ENCODE data around the gene ADGRV1.
"Not testable (repeated sequence)": the region's sequence is repeated elsewhere in the genome, so short reads cannot be mapped to it uniquely, and the experiment has no call there.

Gene ADGRV1

DNA sequence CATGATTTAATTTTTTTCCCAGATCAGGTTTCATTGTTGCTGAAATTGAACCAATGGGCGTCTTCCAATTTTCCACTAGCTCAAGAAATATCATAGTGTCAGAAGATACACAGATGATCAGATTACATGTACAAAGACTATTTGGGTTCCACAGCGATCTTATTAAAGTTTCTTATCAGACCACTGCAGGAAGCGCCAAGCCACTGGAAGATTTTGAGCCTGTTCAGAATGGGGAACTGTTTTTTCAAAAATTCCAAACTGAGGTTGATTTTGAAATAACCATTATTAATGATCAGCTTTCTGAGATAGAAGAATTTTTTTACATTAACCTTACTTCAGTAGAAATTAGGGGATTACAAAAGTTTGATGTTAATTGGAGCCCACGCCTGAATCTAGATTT, 251.6 kb downstream of the ADGRV1 start:
- DNase-seq (ENCODE audit: low read depth in 2 of 2), result no peak

DNA sequence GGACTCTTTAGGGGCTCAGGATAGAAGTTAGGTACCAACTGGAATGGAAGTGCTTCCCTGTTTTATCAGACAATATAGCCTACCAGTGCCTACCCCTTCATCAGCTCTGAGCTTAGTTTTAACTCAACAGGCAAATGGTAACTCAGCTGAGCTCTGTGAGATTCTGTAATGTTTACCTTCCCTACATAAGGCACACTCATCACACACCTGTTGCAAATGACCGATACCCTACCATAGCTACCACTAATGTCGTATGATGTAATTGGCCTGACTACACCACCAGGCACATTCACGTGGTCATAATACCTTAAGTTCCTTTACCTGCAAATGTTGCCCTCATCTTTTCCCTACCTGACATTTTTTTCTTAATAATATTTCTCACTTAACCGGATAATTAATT, 254.8 kb downstream of the ADGRV1 start:
- DNase-seq (ENCODE audit: low read depth in 2 of 2), result no peak

DNA sequence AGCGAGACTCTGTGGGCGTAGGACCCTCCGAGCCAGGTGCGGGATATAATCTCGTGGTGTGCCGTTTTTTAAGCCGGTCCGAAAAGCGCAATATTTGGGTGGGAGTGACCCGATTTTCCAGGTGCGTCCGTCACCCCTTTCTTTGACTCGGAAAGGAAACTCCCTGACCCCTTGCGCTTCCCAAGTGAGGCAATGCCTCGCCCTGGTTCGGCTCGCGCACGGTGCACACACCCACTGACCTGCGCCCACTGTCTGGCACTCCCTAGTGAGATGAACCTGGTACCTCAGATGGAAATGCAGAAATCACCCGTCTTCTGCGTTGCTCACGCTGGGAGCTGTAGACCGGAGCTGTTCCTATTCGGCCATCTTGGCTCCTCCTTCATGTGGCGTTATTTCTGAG, 263.5 kb downstream of the ADGRV1 start:
- DNase-seq (ENCODE audit: low read depth in 2 of 2), result not testable (repeated sequence)

DNA sequence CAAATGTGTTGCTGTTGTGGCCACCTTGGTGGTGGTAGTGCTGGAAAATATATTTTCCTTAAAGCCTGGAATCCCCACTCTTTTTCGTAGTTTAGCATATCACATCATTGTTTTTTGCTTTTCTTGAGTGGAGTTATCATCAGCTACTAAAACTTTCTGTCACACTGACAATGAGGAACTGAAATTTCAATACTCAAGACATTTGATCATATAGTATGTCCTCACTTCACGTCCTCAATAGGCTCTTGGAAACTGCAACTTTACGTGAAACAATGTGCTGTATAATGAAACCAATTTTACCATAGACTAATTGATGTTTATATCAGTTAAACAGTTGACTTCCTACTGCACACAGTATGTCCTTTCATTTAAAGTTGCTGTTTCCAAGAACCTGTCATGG, 265.8 kb downstream of the ADGRV1 start:
- DNase-seq (ENCODE audit: low read depth in 2 of 2), result no peak

DNA sequence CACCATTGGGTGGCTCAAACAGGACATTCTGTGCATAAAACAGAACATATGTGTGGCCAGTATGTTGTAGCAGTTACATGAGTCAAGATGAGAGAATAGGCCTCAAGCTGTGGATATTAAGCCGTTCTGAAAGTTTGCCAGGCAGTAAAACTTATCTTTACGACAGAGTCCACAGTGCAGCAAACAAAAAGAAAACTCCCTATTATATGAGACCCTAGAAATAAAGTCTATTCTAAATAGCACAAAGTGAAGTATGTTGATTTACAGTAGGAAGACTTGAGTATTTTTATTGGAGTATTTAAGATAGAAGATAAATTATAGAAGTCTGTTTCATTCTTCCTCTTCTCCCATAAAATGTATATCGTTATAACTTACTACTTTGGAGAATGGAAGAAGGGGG, 271.5 kb downstream of the ADGRV1 start:
- no peak for DNase-seq (ENCODE audit: low read depth in 2 of 2)

DNA sequence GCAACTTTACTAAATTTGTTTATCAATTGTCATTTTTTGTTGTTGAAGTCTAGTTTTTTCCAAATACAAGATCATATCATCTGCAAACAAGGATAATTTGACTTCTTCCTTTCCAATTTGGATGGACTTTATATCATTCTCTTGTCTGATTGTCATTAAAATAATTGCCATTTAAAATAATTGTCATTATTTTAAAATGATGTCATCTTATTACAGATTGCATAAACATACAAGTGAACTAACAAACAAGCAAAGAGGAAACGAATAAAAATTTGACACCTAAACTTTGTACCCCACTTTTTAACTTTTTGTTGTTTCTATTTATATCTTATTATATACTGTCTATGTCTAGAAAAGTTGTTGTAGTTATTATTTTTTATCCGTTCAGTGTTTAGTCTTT, 275.2 kb downstream of the ADGRV1 start:
- no peak for DNase-seq (ENCODE audit: low read depth in 2 of 2)

DNA sequence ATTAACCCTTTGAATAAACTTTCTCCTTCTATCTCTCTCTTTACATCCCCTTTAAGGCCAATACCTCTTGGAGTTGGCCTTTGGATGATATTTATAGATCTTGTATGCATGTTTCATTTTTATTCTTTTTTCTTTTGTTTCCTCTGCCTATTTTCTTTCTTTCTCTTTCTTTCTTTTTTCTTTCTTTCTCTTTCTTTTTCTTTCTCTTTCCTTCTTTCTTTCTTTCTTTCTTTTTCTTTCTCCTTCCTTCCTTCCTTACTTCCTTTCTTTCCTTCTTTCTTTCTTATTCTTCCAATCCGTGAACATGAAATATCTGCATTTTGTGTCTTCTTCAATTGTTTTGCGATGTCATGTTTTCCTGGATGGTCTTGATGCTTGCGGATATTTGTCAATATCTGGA, 276.1 kb downstream of the ADGRV1 start:
- DNase-seq (ENCODE audit: low read depth in 2 of 2), result no peak

DNA sequence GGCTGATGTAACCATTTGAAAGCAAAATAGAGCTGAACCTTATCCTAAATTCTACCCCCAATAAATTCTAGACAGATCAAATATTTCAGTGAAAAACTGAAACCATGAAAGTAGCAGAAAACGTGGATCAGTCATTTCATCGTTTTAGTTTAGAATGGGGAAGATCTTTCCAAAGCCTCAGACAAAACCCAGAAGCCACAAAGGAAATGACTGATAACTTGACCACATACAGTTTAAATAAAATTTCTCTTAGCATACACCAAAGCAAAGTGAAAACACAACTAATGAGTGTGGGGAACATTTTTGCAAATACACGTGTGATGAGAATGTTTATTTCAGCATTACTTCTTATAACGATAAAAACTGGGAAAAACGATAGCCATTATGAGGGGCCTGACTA, 284.8 kb downstream of the ADGRV1 start:
- no peak for DNase-seq (ENCODE audit: low read depth in 2 of 2)

DNA sequence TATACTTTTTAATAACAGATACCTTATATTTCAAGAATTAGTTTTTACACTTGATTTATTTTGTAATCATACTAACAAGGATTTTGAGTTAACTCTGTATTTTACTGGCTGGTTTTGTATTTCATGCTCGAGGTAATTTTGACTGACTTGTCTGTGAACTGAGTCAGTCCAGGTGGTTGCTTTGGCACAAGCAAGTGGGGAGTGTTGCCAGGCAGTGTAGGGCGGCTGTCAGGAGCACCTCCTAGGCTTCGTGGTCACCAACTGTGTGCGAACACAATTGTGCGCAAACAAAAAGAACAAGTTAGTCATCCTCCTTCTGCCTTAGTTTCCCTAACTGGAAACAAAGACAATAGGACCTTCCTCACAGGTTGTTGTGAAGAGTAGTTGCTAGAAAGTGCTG, 286.3 kb downstream of the ADGRV1 start:
- DNase-seq (ENCODE audit: low read depth in 2 of 2), result no peak

DNA sequence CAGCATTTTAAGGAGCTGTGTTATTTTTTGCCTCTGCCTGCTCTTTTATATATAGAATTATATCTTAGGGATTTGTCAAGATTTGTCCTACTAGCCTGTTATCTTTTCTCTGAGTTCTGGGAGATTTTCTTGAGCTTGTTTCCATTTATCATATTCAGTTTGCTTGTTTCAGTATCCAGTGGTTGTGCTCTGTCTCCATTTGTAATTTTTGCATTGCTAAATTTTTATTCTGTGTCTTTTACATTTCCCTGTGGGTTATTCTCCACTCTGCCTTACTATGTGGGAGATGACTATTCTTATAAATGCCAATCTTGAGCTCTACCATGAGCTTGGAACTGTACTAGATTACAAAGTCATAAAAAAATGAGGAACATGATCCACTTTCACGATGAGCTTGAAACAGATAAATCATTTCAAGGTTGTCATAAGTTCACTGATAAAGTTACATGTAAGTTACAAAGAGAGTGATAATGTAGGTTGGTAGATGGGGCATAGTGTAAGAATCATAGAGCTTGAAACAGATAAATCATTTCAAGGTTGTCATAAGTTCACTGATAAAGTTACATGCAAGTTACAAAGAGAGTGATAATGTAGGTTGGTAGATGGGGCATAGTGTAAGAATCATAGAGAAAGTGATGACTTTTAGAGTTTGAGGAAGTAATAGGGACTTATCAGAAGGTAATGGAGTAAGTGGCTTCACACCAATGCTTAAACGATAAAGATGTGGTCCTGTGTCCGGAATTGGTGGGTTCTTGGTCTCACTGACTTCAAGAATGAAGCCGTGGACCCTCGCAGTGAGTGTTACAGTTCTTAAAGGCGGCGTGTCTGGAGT, 287.3 kb downstream of the ADGRV1 start:
- no peak for DNase-seq (ENCODE audit: low read depth in 2 of 2)

DNA sequence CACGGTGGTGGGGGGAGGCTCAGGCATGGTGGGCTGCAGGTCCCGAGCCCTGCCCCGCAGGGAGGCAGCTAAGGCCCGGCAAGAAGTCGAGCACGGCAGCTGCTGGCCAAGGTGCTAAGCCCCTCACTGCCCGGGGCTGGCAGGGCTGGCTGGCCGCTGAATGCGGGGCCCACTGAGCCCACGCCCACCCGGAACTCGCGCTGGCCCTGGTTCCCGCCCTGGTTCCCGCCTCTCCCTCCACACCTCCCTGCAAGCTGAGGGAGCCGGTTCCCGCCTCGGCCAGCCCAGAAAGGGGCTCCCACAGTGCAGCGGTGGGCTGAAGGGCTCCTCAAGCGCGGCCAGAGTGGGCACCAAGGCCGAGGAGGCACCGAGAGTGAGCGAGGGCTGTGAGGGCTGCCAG, 289.0 kb downstream of the ADGRV1 start:
- DNase-seq (ENCODE audit: low read depth in 2 of 2), result not testable (repeated sequence)

DNA sequence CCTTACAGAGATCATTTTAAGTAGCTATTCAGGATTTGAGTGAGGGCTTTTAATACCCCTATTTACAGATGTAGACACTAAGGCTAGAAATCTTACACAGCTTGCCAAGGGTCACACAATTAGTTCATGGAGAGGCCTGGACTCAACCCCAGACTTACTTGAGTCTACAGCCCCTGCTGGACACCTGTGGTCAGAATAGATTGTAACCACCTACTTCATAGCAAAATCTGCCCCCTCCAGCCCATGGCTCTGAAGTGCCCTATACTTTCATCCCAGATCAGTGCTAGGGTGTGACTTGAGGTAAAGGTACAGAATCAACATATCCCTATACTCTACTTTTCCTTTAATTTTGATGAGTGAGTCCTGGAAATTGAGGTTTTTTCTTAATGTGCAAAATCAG, 291.3 kb downstream of the ADGRV1 start:
- no peak for DNase-seq (ENCODE audit: low read depth in 2 of 2)

DNA sequence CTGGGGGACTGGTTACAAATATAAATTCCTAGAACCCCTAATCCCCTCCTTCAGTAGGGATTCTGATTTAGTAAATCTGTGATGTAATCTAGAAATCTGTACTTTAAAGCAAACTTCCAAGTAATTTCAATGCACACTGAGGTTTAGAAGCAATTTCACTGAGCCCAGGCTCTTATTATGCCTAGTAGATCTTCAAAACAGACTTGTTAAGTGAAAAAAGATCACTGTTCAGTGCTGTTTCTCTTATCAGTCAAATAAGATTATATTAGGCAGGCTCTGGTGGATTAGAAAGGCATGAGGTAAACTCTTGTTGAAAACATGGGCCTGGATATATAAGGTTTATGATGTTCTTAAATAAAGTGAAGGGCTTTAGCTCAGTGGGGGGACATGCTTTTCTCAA, 293.9 kb downstream of the ADGRV1 start:
- no peak for DNase-seq (ENCODE audit: low read depth in 2 of 2)

DNA sequence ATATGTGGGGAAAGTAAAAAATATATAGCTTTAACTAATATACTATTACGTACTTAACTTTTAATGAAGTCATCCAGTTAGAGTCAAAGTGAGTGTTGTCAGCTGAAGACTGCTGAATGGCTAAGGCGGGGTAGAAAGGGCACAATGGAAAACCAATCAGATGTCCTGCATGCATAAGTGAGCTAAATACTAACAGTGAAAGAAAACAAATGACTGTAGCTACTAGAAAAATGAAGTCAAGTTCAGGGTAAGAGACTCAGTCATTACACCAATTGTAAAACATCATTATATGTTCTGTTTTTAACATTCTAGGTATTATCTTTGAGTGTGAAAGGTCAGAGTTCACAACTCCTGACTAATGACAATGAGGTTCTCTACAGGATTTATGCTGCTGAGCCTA, 295.2 kb downstream of the ADGRV1 start:
- no peak for DNase-seq (ENCODE audit: low read depth in 2 of 2)

DNA sequence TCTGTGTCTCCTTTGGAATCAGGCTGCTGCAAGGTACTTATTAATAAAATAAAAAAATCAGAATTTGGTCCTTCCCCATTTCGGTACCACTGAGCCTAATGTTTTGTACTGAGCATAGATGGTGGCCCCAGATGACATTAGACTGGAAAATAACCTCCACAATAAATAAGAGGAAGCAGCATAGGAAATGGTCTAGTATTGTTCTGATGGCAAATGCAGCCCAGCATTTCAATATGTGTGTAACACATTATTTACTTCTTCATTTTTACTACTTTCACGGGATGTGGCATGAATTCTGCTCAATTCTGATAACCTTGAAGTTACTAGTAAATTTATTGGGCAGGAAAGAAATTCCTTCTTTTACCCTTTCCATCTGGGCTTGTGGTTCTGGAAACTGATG, 295.6 kb downstream of the ADGRV1 start:
- DNase-seq (ENCODE audit: low read depth in 2 of 2), result no peak

DNA sequence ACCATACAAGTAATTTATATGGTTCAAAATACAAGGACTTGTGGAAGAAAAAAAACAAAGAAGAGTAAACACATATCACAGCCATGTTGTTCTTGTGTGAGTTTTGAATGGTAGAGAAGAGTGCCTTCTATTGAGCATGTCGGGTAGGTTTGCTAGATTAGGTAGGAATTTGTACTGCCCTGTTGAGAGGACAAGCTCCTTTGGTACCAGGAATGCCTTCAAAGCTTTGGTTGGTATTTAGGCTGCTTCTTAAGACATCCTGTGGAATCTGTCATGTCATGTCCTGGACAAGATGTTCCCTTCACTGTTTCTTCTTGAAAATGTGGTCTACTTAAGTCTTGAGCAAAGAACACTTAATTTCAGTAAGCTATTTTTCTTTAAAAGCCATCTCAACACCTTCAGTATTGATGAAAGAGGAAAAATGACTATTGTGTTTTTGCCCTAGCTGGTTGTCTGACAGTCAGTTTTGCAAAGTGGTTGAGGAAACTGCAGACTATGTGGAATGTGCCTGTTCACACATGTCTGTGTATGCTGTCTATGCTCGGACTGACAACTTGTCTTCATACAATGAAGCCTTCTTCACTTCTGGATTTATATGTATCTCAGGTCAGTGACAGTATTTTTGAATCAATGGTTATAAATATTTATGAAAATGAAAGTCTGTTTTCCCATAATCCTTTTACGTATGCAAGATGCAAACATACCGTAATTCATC, 296.9 kb downstream of the ADGRV1 start:
- no peak for DNase-seq (ENCODE audit: low read depth in 2 of 2)

DNA sequence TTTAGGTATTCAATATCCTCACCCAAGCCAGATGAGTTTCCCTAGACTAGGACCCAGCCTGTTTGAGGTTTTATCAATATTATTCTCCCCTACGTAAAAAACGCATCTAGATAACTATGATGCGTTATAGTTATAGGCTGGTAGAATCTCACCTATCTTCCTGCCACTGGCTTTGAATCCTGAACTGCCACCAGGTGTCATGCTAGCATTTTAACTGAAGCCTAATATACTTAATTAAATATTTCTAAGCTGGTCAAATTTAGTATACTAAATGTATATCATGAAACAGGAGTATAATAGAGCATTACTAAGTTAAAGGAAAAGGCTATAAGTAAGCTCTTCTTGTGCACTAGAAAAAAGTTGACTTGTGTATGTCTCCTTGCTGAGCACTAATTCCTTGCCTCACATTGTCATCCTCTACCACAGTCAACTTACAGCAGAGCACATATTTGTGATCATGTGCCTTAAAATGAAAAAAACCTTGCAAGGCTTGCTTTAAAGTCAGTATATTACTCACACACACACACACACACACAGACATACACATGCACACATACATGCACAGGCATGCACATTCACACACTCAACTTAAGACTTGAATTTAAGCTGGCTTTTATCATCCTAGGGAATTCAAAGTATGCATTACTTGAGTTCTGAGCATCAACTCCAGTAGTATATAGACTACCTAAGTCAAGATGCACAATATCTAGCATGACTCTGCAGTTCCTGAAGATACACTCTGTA, 303.4 kb downstream of the ADGRV1 start:
- DNase-seq (ENCODE audit: low read depth in 2 of 2), result no peak

DNA sequence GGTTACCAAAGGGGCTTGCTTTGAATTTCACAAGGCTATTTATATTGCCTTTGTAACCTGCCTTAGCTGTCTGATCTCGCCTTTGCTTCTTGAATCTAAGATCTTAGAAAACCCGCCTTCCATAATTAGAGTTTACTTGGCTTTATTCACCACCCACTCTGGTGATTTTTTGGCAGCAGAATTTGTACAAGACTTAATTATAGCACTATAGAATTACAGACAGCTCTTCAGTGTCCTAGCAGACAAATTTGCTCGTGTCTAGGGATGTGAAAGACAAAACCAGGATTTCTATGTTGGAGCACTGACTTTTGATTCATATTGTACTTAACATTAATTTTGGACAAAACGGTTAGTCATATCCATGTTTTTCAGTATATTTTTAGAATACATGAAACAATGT, 306.6 kb downstream of the ADGRV1 start:
- no peak for DNase-seq (ENCODE audit: low read depth in 2 of 2)

DNA sequence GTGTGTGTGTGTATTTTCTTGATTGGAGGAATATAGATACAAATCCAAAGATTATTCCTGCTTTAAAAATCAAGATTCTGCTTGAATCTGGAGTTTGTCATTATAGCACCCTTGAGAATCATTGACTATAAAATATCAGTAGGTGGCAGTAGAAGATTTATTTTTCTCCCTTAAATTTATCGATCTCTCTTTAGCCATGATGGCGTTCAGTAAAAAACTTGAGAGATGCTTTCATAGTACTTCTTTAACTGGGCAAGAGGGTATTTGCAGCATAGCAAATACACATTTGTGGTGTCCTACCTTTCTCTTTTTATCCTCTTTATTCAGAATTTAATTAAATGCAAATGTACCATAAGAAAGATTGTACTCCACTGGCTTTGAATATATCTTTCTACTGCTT, 307.7 kb downstream of the ADGRV1 start:
- DNase-seq (ENCODE audit: low read depth in 2 of 2), result no peak

DNA sequence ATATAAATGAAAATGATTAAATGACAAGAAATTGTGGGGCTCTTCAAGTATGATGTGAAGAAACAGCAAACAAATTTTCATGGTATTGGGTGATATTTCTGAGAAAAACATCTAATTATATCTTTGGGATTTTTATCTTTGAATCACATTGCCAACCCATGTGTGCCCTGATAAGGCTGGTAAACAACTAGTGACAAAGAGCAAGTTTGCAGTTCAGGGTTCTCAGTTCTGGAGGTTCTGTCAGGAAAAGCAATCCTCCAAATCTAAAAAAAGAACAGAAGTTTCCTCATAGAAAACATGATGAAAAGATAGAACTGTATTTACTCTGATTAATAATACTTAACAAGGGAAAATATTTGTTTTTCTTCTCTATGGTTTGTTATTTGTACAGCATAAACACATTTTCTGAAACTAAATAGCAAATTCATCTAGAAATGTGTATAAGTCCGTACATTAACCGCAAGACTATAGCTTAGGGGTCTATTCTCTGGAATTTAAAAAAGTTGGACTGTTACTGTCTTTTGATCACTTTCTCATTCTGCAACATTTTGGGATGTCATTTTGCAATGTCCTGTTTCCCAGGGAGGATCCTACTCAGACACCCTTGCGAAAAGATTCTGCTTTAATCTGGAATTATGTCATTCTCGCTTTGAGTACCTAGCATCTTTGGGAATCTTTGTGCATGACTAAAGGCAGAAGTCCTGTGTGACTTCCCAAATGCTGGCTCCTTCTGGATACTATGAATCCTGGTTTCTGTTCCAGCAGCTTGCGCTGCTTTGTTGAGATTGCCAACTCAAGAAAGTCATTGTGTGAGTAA, 308.5 kb downstream of the ADGRV1 start:
- no peak for DNase-seq (ENCODE audit: low read depth in 2 of 2)

DNA sequence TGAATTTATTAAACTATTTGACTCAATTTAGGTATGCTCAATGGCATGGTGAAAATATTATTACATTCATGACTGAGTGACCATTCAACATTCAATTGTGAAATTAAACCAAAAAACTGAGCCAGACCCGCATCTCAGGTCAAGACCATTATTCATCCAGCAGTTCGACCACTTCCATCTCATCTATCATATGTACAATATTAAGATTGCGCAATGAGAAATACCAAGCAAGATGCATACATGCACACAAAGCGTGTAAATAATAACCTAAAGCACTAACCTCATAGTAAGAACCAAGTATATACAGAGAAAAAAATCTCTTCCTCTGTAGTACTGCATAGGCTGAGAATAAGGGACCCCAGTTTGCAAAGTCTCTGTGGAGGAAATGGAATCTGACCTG, 310.2 kb downstream of the ADGRV1 start:
- no peak for DNase-seq (ENCODE audit: low read depth in 2 of 2)
